ENCODE results near the gene BORCS6. TPM values are rescaled to one million over a fixed set of nuclear protein-coding genes. Genes with fewer than 3 reads are reported as not detected.

BORCS6 gene
- total and polyA plus RNA-seq, 2 of the 13 experiments (the other 11 are each of a cell fraction or from before 2014, with no cell fraction given), result 2.0 to 5.1 TPM

DNA sequence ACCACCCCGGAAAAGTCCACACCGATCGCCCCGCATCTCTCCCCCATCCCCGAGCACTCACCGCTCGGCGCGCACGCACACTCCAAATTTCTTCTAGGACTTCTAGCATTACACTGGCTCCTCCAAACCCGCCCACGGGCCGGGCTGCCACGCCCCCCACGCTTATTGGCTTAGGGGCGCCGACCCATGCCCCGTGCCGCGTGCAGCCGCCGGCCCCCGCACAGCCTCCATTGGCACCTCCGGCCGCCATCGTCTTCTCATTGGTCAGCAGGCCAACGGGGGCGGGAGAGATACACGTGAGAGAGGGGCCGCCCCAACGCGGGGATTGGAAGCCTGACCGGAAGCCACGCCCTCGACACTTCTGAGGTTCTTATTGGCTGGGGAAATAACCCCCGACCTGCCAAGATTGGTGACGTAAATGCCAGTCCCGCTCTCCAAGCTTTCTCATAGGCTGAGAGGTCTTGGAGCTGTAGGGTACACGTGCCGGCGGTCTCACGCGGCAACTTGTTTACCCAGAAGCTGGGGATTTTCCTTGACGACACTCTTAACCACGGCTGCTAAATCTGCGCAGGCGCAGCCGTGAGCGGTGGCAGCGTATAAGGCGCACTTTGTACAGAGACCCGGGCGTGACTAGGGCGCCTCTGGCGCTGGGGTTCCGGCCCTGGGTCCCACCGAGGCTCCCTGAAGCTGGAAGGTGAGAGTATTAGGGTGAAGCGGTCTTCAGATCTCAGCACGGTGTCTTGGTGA lies 33.6 kb downstream of the BORCS6 start (continued):
- TF ChIP-seq KLF9 (CRISPR knock-in tag; IDR thresholded peaks at IDR 0.05; ENCODE audit: low read depth) (no peak), ZFP1 (CRISPR knock-in tag; IDR thresholded peaks at IDR 0.05) (no peak), SALL2 (CRISPR knock-in tag; IDR thresholded peaks at IDR 0.05) (no peak), CBFB (CRISPR knock-in tag; IDR thresholded peaks at IDR 0.05) (no peak), SMARCE1 (IDR thresholded peaks at IDR 0.05; ENCODE audit: borderline replicate concordance) (no peak), ZNF577 (CRISPR knock-in tag; IDR thresholded peaks at IDR 0.05; ENCODE audit: borderline replicate concordance, low read depth) (no peak), ZIK1 (CRISPR knock-in tag; IDR thresholded peaks at IDR 0.05; ENCODE audit: borderline replicate concordance, low read depth) (no peak), ZNF263 (CRISPR knock-in tag; IDR thresholded peaks at IDR 0.05) (peak; percentile 73), AGO1 (IDR thresholded peaks at IDR 0.05; ENCODE audit: low read depth, low read length, poor library complexity, severe bottlenecking) (peak; percentile 32), ZNF709 (CRISPR knock-in tag; IDR thresholded peaks at IDR 0.05) (peak; percentile 44; the same call in 1 of the 2 replicates), MEF2D (CRISPR knock-in tag; IDR thresholded peaks at IDR 0.05) (no peak), MED1 (CRISPR knock-in tag; IDR thresholded peaks at IDR 0.05) (peak; percentile 52), NCOA1 (CRISPR knock-in tag; IDR thresholded peaks at IDR 0.05) (0 out of 2 replicates have a peak, but pooled peaks have one; percentile 34), SALL1 (CRISPR knock-in tag; IDR thresholded peaks at IDR 0.05) (no peak), NPAS2 (CRISPR knock-in tag; IDR thresholded peaks at IDR 0.05; ENCODE audit: borderline replicate concordance) (peak; percentile 91; the same call in 1 of the 2 replicates)
- TF ChIP-seq, protein P1, sequence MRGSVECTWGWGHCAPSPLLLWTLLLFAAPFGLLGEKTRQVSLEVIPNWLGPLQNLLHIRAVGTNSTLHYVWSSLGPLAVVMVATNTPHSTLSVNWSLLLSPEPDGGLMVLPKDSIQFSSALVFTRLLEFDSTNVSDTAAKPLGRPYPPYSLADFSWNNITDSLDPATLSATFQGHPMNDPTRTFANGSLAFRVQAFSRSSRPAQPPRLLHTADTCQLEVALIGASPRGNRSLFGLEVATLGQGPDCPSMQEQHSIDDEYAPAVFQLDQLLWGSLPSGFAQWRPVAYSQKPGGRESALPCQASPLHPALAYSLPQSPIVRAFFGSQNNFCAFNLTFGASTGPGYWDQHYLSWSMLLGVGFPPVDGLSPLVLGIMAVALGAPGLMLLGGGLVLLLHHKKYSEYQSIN (CRISPR knock-in tag; IDR thresholded peaks at IDR 0.05; ENCODE audit: borderline replicate concordance), result no peak
- TF ChIP-seq, protein P2, sequence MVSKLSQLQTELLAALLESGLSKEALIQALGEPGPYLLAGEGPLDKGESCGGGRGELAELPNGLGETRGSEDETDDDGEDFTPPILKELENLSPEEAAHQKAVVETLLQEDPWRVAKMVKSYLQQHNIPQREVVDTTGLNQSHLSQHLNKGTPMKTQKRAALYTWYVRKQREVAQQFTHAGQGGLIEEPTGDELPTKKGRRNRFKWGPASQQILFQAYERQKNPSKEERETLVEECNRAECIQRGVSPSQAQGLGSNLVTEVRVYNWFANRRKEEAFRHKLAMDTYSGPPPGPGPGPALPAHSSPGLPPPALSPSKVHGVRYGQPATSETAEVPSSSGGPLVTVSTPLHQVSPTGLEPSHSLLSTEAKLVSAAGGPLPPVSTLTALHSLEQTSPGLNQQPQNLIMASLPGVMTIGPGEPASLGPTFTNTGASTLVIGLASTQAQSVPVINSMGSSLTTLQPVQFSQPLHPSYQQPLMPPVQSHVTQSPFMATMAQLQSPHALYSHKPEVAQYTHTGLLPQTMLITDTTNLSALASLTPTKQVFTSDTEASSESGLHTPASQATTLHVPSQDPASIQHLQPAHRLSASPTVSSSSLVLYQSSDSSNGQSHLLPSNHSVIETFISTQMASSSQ (IDR thresholded peaks at IDR 0.05; ENCODE audit: low read depth), result 0 out of 2 replicates have a peak, but pooled peaks have one; percentile 10
- TF ChIP-seq, protein P2 (CRISPR knock-in tag; IDR thresholded peaks at IDR 0.05; ENCODE audit: borderline replicate concordance), result peak; percentile 45; the same call in 1 of the 2 replicates
- TF ChIP-seq, protein P3, sequence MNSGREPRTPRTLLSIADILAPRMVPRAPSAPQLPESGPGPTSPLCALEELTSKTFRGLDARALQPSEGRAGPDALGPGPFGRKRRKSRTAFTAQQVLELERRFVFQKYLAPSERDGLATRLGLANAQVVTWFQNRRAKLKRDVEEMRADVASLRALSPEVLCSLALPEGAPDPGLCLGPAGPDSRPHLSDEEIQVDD (CRISPR knock-in tag; IDR thresholded peaks at IDR 0.05; ENCODE audit: borderline replicate concordance), result no peak
- TF ChIP-seq, protein P4, sequence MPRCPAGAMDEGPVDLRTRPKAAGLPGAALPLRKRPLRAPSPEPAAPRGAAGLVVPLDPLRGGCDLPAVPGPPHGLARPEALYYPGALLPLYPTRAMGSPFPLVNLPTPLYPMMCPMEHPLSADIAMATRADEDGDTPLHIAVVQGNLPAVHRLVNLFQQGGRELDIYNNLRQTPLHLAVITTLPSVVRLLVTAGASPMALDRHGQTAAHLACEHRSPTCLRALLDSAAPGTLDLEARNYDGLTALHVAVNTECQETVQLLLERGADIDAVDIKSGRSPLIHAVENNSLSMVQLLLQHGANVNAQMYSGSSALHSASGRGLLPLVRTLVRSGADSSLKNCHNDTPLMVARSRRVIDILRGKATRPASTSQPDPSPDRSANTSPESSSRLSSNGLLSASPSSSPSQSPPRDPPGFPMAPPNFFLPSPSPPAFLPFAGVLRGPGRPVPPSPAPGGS (CRISPR knock-in tag; IDR thresholded peaks at IDR 0.05), result no peak; the same call in 1 of the 2 replicates
- TF ChIP-seq, protein P5, sequence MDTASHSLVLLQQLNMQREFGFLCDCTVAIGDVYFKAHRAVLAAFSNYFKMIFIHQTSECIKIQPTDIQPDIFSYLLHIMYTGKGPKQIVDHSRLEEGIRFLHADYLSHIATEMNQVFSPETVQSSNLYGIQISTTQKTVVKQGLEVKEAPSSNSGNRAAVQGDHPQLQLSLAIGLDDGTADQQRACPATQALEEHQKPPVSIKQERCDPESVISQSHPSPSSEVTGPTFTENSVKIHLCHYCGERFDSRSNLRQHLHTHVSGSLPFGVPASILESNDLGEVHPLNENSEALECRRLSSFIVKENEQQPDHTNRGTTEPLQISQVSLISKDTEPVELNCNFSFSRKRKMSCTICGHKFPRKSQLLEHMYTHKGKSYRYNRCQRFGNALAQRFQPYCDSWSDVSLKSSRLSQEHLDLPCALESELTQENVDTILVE (CRISPR knock-in tag; IDR thresholded peaks at IDR 0.05), result no peak

Measured in HepG2 (cell line).